ENCODE results near the gene P2RY12.
A peak's percentile ranks its signal among the peaks of the same experiment; 100 is the strongest.

The P2RY12 gene

DNA sequence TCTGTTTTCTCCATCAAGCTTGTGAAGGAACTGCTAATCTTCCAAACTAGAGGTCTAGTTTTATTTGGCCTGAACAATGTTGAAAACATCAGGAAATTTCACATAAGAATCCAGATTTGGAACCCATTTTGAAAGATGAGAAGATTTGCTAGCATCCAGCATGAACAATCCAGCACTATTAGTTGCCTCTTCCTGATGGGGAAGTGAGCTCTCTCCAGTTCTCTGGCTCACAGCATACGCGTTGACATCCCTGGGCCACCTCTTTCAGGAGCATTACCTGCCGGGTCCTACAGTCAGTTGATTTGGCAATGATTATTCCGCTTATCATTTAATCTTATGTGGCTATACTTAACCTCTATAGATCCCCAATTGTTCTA lies 78.8 kb downstream of the P2RY12 start:
- ATAC-seq = no peak

DNA sequence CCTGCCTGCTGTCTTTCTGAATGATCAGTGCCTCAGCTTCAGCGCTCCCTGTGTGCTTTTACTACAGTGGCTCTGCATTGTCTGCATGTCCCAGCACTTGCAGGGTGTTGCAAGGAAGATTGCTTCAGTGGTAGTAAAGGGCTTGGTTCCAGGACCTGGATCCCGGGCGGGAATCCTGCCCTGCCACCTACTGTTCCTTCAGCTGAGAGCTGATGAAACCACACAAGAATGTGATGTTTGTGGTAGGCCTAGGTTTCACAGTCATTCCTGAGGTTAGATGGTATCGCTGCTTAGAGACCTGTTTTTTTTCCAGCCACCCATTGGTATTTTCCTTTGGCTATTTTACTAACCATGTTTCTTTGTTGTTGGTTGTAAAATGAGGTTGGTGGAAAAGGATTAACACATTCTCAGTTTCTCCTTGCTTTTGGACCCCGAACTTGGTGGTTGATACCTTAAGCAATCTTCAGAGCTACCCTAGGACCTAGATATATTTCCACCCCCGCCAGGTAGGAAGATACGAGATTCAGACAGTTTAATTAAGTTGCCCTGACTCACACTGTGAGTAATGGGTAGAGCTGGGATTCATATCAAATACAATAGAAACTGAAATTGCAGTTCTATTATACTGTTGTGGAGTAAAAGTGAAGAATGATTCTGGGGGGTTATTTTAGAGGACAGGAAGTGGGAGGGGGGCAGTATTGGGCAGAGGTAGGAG lies 79.3 kb downstream of the P2RY12 start:
- ATAC-seq = peak; percentile 64 to 68

DNA sequence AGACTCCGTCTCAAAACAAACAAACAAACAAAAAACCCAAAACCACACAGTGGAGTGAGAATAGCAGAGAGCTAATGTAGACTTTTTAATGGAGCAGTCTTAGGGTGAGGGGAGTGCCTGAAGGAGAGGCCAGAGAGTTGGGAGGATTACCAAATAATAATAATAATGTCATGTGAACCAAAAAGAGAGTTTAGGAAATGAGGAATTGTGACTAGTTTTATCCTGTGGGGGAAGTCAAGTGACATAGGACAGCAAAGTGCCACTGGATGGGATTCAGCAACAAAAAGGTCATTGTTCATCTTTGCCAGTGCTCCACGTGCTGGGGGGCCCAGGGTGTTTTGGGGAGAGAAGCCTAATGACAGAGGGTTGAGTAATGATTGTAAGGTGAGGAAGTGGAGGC lies 80.8 kb downstream of the P2RY12 start:
- no peak for ATAC-seq

DNA sequence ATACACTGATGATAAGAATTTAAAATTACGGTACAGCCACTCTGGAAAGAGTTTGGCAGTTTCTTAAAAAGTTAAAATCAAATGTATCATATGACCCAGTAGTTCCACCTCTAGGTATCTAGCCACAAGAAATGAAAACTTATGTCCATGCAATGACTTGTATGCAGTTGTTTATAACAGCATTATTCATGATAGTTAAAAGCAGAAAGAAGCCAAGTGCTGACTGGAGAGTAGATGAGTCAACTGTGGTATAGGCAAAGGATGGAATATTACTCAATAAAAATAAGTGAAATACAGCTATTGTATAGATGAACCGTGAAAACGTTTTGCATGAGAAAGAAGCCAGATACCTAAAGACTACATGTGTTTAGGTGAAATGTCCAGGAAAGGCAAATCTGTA lies 82.8 kb downstream of the P2RY12 start:
- peak; percentile 25 to 37 for ATAC-seq

DNA sequence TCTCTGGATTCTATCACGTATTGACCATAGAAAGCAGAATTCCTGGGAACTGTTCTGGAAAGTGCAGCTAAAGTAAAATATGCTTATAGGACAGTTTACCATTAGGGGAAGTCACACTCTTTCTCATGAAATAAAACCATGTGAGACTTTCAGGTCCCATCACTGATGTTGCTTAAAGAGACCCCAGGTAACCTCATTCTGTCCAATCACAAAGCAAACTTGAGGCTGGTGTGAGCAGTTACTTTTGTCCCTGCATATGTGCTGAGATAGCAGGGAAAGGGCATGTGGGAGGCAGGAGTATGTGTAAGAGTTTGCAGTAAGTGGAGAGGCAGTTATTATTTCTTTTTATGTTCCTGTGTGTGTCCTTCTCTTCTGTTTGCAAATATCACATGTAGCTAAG lies 84.0 kb downstream of the P2RY12 start:
- no peak for ATAC-seq

DNA sequence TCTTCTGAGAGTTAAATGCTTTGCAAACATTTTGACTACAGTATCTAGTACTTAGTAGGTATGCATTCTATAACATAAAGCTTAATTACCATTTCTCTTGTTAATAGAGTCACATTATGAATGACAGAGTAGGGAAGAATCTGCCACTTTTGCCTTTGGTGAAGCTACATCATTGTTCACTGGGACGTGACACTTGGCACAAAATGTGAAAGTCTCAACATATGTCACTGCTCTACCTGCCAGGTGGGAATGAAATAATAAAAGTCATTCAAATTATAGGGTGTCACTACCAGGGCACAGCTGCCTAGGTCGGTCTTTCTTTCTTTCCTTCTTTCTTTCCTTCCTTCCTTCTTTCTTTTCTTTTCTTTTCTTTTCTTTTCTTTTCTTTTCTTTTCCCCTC lies 85.5 kb downstream of the P2RY12 start:
- no peak for ATAC-seq

DNA sequence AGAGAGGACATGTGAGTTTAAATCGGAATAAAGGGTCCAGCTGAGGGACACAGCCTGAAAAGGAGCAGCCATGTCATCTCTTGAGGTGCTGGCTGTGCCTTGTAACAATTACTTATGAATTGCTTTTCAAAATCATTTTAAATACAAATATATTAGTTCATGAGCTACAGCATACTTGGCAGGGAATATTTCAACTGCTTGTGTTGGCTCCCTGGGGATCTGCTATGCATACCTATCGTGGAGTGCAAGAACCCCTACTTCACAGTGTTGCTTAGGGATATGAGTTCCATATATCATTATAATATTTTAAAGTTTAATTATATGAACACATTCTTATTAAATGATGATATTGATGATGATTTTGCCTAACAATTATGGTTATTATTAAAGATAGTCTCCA lies 87.1 kb downstream of the P2RY12 start:
- ATAC-seq = no peak

DNA sequence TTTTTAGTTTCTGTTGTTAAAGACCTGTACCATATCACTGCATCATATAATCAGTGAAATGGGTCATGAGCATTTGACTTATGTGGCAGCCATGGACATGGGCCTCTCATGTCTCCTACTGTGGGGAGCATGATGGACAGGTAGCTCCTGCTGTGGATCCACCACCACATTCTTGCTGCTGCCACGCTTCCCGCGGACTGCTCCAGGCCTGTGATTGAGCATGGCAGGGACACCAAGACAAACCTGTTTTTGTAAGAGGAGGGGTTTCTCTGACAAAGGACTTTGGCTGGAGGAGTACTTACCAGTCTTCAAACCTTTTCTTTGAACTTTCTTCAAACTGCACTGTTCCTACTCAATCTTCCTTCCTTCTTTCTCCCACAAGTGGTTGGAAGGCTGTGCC lies 88.3 kb downstream of the P2RY12 start:
- no peak for ATAC-seq

DNA sequence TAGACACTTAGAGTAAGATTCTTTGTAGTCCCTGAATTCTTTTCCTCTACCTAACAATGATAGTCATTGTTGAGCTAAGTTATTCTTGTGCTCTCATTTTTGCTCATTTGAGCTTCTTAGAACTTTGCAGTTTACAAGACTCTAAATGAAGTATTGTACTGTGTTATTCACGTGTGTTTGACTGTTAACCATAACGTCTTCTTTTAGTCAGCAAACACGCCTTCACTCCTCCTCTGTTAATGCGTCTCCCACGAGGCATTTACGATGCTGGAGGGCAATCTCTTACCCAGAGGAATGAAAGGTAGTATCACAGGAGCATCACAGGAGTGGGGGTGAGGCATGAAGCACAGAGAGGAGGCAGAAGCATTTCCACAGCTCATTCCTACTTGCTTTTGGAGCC lies 91.4 kb downstream of the P2RY12 start:
- ATAC-seq = no peak

DNA sequence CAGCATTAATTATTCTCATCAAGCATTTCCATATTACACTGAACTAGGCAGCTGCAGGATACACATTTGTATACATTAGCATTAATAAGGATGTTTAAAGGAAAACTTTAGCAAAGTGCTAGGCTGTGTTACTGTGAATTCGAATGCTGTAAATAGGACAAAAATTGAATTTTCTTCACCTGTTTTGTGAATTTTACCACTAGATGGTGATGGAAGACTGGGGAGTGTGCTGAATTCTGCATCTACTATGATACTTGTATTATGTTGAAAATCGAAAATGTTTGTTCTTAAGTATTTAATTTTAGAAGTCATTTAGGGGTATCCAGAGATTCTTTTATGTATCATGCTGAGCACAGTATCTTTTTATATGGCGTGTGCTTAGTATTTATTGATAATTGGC lies 93.9 kb downstream of the P2RY12 start:
- no peak for ATAC-seq

DNA sequence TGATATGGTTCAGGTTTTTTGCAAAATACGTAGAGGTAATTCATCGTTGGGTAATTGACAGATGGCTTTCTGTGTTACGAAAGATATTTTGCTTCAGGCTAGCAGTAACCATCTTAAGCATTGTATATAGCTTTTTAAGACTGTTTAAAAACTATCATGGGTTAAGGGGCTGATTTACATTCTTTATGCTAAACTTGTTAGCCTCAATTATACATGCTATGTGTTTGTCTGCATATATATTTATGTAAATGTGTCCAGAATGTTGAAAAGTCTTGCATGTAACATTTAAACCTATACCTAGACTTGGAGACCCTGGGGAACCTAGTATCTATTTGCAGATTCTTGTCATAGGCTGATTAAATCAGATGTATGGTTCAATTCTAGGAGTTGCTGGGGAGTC lies 95.1 kb downstream of the P2RY12 start:
- ATAC-seq = no peak
